Measurements from ENCODE around the gene SIRT3.
"Not testable (repeated sequence)": the region's sequence is repeated elsewhere in the genome, so short reads cannot be mapped to it uniquely, and the experiment has no call there.

Gene SIRT3

DNA sequence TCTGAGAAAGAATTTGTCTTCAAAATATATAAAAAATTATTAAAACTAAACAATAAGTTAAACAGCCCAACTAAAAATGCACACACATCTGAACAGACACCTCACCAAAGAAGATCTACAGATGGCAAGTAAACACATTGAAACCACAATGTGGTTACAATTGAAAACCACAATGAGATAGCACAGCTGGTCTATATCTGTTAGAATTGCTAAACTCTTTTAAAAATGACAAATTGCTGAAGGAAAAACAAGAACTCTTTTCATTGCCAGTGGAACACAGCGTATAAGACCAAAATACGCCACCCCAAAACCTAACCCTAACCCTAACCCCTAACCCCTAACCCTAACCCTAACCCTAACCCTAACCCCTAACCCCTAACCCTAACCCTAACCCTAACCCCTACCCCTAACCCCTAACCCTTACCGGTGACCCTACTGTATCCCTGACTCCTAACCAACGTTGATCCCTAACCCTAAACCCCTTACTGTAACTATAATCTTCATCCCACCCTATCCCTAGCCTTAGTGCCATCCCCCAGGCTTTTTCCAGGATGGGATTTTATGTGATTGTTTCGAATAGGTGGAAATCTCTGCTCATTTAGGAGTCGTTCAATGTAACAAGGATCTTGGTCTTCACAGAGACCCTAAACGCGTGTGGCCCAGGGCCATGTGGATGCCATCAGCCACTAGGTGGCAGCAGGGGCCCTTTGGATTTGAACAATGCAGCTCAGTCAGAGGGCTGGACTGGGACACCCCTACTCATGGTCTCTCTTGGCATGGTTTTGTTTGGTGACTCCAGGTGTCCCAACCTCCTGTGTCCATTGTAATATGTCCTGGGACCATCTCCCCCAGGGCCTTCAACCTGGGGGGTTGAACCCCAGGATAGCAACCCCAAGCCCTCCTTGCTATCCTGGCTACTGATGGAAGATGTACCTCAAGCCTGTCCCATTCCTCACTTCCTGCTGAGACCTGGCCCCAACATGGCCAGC lies 44.4 kb downstream of the SIRT3 start:
- H4K20me1 ChIP-seq (ENCODE audit: insufficient read depth, low read length, poor library complexity, severe bottlenecking); H3K9ac ChIP-seq (ENCODE audit: low read depth, low read length, poor library complexity, severe bottlenecking): not testable (repeated sequence)
- TF ChIP-seq, protein P1, sequence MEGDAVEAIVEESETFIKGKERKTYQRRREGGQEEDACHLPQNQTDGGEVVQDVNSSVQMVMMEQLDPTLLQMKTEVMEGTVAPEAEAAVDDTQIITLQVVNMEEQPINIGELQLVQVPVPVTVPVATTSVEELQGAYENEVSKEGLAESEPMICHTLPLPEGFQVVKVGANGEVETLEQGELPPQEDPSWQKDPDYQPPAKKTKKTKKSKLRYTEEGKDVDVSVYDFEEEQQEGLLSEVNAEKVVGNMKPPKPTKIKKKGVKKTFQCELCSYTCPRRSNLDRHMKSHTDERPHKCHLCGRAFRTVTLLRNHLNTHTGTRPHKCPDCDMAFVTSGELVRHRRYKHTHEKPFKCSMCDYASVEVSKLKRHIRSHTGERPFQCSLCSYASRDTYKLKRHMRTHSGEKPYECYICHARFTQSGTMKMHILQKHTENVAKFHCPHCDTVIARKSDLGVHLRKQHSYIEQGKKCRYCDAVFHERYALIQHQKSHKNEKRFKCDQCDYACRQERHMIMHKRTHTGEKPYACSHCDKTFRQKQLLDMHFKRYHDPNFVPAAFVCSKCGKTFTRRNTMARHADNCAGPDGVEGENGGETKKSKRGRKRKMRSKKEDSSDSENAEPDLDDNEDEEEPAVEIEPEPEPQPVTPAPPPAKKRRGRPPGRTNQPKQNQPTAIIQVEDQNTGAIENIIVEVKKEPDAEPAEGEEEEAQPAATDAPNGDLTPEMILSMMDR (conservative IDR thresholded peaks at IDR 0.05; ENCODE audit: low read length): peak; percentile 46

GRCh38 chr11:190546-190945 lies 45.6 kb downstream of the SIRT3 start:
- H3K4me2 ChIP-seq (ENCODE audit: low read depth, low read length, poor library complexity, severe bottlenecking); H3K9ac ChIP-seq (ENCODE audit: low read depth, low read length, poor library complexity, severe bottlenecking); H3K9me3 ChIP-seq (ENCODE audit: insufficient read depth, low read depth, low read length); H3K36me3 ChIP-seq (ENCODE audit: insufficient read depth, low read length); H3K4me3 ChIP-seq (ENCODE audit: low read length, poor library complexity, severe bottlenecking); H3K79me2 ChIP-seq (ENCODE audit: insufficient read depth, low read length); H4K20me1 ChIP-seq (ENCODE audit: insufficient read depth, low read length, poor library complexity, severe bottlenecking); H3F3A ChIP-seq (ENCODE audit: low read depth); H3K4me1 ChIP-seq (ENCODE audit: insufficient read depth, low read length, poor library complexity, severe bottlenecking); H3K9me2 ChIP-seq (replicated peaks; ENCODE audit: low read depth, low read length); H2AFZ ChIP-seq (ENCODE audit: low read length); H3K27me3 ChIP-seq (ENCODE audit: insufficient read depth, low read length, poor library complexity, severe bottlenecking): not testable (repeated sequence)

More for the DNA sequence above, 44.4 kb downstream of the SIRT3 start:
- H3K27me3 ChIP-seq (ENCODE audit: insufficient read depth, low read length, poor library complexity, severe bottlenecking); H2AFZ ChIP-seq (ENCODE audit: low read length); H3F3A ChIP-seq (ENCODE audit: low read depth); H3K4me3 ChIP-seq (ENCODE audit: low read length, poor library complexity, severe bottlenecking); H3K36me3 ChIP-seq (ENCODE audit: insufficient read depth, low read length); H3K4me1 ChIP-seq (ENCODE audit: insufficient read depth, low read length, poor library complexity, severe bottlenecking); H3K79me2 ChIP-seq (ENCODE audit: insufficient read depth, low read length); H3K4me2 ChIP-seq (ENCODE audit: low read depth, low read length, poor library complexity, severe bottlenecking); H3K9me3 ChIP-seq (ENCODE audit: insufficient read depth, low read depth, low read length); H3K9me2 ChIP-seq (replicated peaks; ENCODE audit: low read depth, low read length): not testable (repeated sequence)

- H3K9ac ChIP-seq (ENCODE audit: low read depth, low read length, poor library complexity, severe bottlenecking); H3K27me3 ChIP-seq (ENCODE audit: insufficient read depth, low read length, poor library complexity, severe bottlenecking); H3K9me2 ChIP-seq (replicated peaks; ENCODE audit: low read depth, low read length); H4K20me1 ChIP-seq (ENCODE audit: insufficient read depth, low read length, poor library complexity, severe bottlenecking); H3K4me2 ChIP-seq (ENCODE audit: low read depth, low read length, poor library complexity, severe bottlenecking); H3F3A ChIP-seq (ENCODE audit: low read depth); H3K9me3 ChIP-seq (ENCODE audit: insufficient read depth, low read depth, low read length); H3K4me1 ChIP-seq (ENCODE audit: insufficient read depth, low read length, poor library complexity, severe bottlenecking); H2AFZ ChIP-seq (ENCODE audit: low read length); H3K4me3 ChIP-seq (ENCODE audit: low read length, poor library complexity, severe bottlenecking); H3K36me3 ChIP-seq (ENCODE audit: insufficient read depth, low read length); H3K79me2 ChIP-seq (ENCODE audit: insufficient read depth, low read length): not testable (repeated sequence)
- TF ChIP-seq, protein P1 (conservative IDR thresholded peaks at IDR 0.05; ENCODE audit: low read length): peak; percentile 44
Observed at GRCh38 chr11:189843-190311, 46.3 kb downstream of the SIRT3 start.

DNA sequence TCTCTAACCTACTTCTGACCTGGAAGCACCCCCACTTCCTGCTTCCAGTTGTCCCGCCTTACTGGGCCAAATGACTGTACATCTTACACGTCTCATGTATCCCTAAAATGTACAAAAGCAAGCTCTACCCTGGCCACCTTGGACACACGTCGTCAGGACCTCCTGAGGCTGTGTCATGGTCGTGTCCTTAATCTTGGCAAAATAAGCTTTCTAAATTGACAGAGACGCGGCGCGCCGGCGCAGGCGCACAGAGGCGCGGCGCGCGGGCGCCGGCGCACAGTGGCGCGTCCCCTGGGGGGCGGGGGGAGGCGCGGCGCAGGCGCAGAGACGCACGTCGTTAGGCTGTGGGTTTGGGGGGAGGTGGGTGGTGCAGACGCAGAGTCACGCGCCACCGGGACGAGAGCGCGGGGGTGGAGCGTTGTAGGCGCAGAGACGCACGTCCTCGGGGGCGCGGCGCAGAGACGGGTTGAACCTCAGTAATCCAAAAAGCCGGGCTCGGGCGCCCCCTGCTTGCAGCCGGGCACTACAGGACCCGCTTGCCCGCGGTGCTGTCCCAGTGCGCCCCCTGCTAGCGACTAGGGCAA lies 46.9 kb downstream of the SIRT3 start:
- not testable (repeated sequence) for H3K4me2 ChIP-seq (ENCODE audit: low read depth, low read length, poor library complexity, severe bottlenecking); H4K20me1 ChIP-seq (ENCODE audit: insufficient read depth, low read length, poor library complexity, severe bottlenecking); H3K9me2 ChIP-seq (replicated peaks; ENCODE audit: low read depth, low read length); H3K9ac ChIP-seq (ENCODE audit: low read depth, low read length, poor library complexity, severe bottlenecking); H3K9me3 ChIP-seq (ENCODE audit: insufficient read depth, low read depth, low read length); H2AFZ ChIP-seq (ENCODE audit: low read length); H3K36me3 ChIP-seq (ENCODE audit: insufficient read depth, low read length); H3K27me3 ChIP-seq (ENCODE audit: insufficient read depth, low read length, poor library complexity, severe bottlenecking); H3K79me2 ChIP-seq (ENCODE audit: insufficient read depth, low read length); H3F3A ChIP-seq (ENCODE audit: low read depth); H3K4me1 ChIP-seq (ENCODE audit: insufficient read depth, low read length, poor library complexity, severe bottlenecking); H3K4me3 ChIP-seq (ENCODE audit: low read length, poor library complexity, severe bottlenecking)

All from Loucy (cell line).